Ovary (tissue), 3 donors: ENCODE results near the gene BAHCC1.

Experiments
- POLR2A ChIP-seq: fragments of 450-650 bp; IDR thresholded peaks from one replicate; pipeline ENCODE4 v1.6.1; 2017; ENCODE audit warnings: antibody characterized with exemption, mild to moderate bottlenecking, moderate library complexity
- TF ChIP-seq, protein P1 (sequence below), 3 donors: fragments of 450-650 bp in 2 of 3; fragments of 200-600 bp in 1 of 3; IDR thresholded peaks; one replicate each; pipeline versions ENCODE4 v1.5.1 to v1.8.0; 2016 to 2022; ENCODE audit warnings: antibody characterized with exemption in 3 of 3, mild to moderate bottlenecking in 1 of 3
- donor health status: DM: no; HTN: no; CAD: no.

DNA sequence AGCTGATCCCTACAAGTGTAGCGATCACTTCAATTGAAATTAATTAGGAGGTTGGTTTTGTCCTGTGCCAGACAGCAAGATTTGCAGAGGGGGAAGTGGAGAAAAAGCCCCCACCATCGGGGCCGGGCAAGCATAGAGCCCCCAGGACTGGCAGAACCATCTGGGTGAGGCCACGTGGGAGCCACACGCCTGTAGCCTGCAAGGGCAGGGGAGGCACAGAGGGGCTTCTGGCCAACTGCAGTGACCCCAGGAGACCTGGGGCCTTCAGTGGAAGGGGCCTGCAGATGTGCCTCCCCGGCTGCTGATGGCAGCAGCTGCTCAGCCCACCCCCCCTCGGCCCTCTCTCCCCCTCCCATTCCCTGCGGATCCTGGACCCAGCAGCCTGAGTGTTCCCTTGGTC lies 54.1 kb downstream of the BAHCC1 start:
- TF ChIP-seq, protein P1, sequence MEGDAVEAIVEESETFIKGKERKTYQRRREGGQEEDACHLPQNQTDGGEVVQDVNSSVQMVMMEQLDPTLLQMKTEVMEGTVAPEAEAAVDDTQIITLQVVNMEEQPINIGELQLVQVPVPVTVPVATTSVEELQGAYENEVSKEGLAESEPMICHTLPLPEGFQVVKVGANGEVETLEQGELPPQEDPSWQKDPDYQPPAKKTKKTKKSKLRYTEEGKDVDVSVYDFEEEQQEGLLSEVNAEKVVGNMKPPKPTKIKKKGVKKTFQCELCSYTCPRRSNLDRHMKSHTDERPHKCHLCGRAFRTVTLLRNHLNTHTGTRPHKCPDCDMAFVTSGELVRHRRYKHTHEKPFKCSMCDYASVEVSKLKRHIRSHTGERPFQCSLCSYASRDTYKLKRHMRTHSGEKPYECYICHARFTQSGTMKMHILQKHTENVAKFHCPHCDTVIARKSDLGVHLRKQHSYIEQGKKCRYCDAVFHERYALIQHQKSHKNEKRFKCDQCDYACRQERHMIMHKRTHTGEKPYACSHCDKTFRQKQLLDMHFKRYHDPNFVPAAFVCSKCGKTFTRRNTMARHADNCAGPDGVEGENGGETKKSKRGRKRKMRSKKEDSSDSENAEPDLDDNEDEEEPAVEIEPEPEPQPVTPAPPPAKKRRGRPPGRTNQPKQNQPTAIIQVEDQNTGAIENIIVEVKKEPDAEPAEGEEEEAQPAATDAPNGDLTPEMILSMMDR (IDR thresholded peaks at IDR 0.05): no peak
- no peak for TF ChIP-seq POLR2A
